Activated naive CD8-positive, alpha-beta T cell (primary cell): Measurements from ENCODE around the gene PRODH2.
A peak's percentile ranks its signal among the peaks of the same experiment; 100 is the strongest.

Source experiments
- H3K27ac Mint-ChIP-seq: one replicate; pipeline ENCODE4 v1.8.0; 2021; ENCODE audit warnings: mixed read lengths
- H3K27me3 Mint-ChIP-seq: one replicate; pipeline ENCODE4 v1.8.0; 2021; ENCODE audit warnings: mixed read lengths
- H3K36me3 Mint-ChIP-seq: one replicate; pipeline ENCODE4 v1.8.0; 2021; ENCODE audit warnings: mixed read lengths
- H3K4me1 Mint-ChIP-seq: one replicate; pipeline ENCODE4 v1.8.0; 2021; ENCODE audit warnings: low read depth, mixed read lengths
- H3K4me3 Mint-ChIP-seq: one replicate; pipeline ENCODE4 v1.8.0; 2021; ENCODE audit warnings: mild to moderate bottlenecking, mixed read lengths
- H3K9me3 Mint-ChIP-seq: one replicate; pipeline ENCODE4 v1.8.0; 2021; ENCODE audit warnings: low read depth, mixed read lengths

The PRODH2 gene, protein sequence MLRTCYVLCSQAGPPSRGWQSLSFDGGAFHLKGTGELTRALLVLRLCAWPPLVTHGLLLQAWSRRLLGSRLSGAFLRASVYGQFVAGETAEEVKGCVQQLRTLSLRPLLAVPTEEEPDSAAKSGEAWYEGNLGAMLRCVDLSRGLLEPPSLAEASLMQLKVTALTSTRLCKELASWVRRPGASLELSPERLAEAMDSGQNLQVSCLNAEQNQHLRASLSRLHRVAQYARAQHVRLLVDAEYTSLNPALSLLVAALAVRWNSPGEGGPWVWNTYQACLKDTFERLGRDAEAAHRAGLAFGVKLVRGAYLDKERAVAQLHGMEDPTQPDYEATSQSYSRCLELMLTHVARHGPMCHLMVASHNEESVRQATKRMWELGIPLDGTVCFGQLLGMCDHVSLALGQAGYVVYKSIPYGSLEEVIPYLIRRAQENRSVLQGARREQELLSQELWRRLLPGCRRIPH

DNA sequence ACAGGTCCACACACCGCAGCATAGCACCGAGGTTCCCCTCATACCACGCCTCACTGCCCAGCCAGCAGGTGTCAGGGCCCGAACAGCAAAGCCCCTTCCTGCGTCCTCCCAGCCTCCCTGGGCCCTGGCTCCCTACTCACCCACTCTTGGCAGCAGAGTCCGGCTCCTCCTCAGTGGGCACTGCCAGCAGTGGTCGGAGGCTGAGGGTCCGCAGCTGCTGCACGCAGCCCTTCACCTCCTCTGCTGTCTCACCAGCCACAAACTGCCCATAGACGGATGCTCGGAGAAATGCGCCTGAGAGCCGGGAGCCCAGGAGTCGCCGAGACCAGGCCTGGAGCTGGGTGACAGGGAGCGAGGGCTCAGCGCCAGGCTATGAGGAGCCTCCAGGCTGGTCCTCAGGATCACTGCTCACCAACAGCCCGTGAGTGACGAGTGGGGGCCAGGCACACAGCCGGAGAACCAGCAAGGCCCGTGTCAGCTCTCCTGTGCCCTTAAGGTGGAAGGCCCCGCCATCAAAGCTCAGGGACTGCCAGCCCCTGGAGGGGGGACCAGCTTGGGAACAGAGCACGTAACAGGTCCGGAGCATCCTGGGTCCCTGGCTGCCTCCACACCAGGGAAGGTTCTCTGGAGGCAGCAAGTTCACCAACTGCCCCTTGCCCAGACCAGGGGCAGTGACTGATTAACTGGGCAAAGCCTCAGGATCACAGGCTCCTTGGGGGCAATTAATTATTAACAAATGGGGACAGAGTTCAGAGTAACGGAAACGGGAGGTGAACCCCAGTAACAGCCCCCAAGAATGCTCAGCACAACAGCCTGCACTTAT lies at the start of gene PRODH2:
Gene PRODH2 (minus strand): TSS at position 626 of the 823 bp plus-strand sequence. CDS start 40 bp downstream, at position 586.
- Mint-ChIP-seq H3K27me3 (peaks cover 4% of the 10 kb centered on the region), H3K27ac (no peak within 1 kb of the TSS), H3K36me3 (no peaks in the 10 kb centered on the region), H3K4me1 (no peaks in the 10 kb centered on the region), H3K9me3 (no peaks in the 10 kb centered on the region), H3K4me3 (no peak within 1 kb of the TSS)

DNA sequence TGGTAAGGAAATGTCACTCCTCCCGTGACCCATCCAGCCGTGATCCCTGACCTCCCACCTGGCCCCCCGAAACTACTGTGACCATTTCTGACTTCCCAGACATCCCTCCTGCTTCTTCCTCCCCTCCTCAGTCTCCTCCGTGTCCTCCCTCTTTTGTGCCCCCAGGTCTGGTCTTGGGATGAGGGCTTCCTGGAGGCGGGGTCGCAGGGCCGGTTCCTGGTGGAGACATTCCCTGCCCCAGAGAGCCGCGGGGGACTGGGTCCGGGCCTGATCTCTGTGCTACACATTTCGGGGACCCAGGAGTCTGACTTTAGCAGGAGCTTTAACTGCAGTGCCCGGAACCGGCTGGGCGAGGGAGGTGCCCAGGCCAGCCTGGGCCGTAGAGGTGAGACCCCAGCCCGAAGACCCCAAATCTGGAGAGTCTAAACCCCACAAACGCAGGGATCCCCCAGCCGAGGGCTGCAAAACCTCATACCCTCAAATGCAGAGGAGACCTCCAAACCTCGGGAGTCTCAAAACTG lies 49.1 kb upstream of the PRODH2 start:
- Mint-ChIP-seq H3K9me3 (no peaks in the 10 kb centered on the region), H3K27ac (no peak overlapping the region), H3K27me3 (peaks cover 8% of the 10 kb centered on the region), H3K4me3 (no peak overlapping the region), H3K4me1 (peaks cover 5% of the 10 kb centered on the region), H3K36me3 (no peaks in the 10 kb centered on the region)

- no peak overlapping the region for H3K4me3 Mint-ChIP-seq
- peaks cover 5% of the 10 kb centered on the region for H3K4me1 Mint-ChIP-seq
- H3K27me3 Mint-ChIP-seq = peaks cover 5% of the 10 kb centered on the region
- no peaks in the 10 kb centered on the region for H3K36me3 Mint-ChIP-seq
- no peaks in the 10 kb centered on the region for H3K9me3 Mint-ChIP-seq
- H3K27ac Mint-ChIP-seq = no peak overlapping the region
Observed at GRCh38 chr19:35860818-35861639, 48.4 kb upstream of the PRODH2 start.

- no peaks in the 10 kb centered on the region for H3K9me3 Mint-ChIP-seq
- no peak overlapping the region for H3K4me3 Mint-ChIP-seq
- H3K4me1 Mint-ChIP-seq = peaks cover 5% of the 10 kb centered on the region
- peaks cover 5% of the 10 kb centered on the region for H3K27me3 Mint-ChIP-seq
- no peaks in the 10 kb centered on the region for H3K36me3 Mint-ChIP-seq
- no peak overlapping the region for H3K27ac Mint-ChIP-seq
Observed at GRCh38 chr19:35860436-35860817, 47.8 kb upstream of the PRODH2 start.

DNA sequence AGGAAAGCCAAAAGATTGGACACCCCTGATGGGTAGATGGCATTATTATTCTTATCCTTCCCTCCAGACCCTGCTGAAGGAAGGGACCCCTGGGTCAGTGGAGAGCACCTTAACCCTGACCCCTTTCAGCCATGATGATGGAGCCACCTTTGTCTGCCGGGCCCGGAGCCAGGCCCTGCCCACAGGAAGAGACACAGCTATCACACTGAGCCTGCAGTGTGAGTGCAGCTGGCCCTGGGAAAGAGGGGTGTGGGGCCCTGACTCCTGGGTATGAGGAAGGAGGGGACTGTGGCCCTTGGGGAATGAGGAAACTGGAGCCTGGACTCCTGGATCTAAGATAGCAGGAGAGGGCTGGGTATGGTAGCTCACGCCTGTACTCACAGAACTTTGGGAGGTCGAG lies 46.8 kb upstream of the PRODH2 start:
- Mint-ChIP-seq H3K4me1 (peaks cover 5% of the 10 kb centered on the region), H3K9me3 (no peaks in the 10 kb centered on the region), H3K27ac (no peak overlapping the region), H3K36me3 (no peaks in the 10 kb centered on the region), H3K4me3 (no peak overlapping the region), H3K27me3 (peaks cover 10% of the 10 kb centered on the region)

- no peaks in the 10 kb centered on the region for H3K9me3 Mint-ChIP-seq
- peaks cover 5% of the 10 kb centered on the region for H3K4me1 Mint-ChIP-seq
- no peak overlapping the region for H3K27ac Mint-ChIP-seq
- peak overlapping the region; percentile 48 for H3K4me3 Mint-ChIP-seq
- no peaks in the 10 kb centered on the region for H3K36me3 Mint-ChIP-seq
- H3K27me3 Mint-ChIP-seq = peaks cover 10% of the 10 kb centered on the region
Observed at GRCh38 chr19:35858311-35858710, 45.7 kb upstream of the PRODH2 start.

GRCh38 chr19:35856546-35857149 lies 44.0 kb upstream of the PRODH2 start, which contains the start of gene KIRREL2:
Gene KIRREL2, plus strand, starts transcription at chr19:35856911. Its CDS starts 209 bp downstream, at chr19:35857120.
- no peaks in the 10 kb centered on the region for H3K9me3 Mint-ChIP-seq
- no peaks in the 10 kb centered on the region for H3K36me3 Mint-ChIP-seq
- peaks cover 8% of the 10 kb centered on the region for H3K4me1 Mint-ChIP-seq
- H3K27ac Mint-ChIP-seq = no peak within 1 kb of the TSS
- peaks cover 8% of the 10 kb centered on the region for H3K27me3 Mint-ChIP-seq
- peak within 1 kb of the TSS; percentile 78 for H3K4me3 Mint-ChIP-seq

DNA sequence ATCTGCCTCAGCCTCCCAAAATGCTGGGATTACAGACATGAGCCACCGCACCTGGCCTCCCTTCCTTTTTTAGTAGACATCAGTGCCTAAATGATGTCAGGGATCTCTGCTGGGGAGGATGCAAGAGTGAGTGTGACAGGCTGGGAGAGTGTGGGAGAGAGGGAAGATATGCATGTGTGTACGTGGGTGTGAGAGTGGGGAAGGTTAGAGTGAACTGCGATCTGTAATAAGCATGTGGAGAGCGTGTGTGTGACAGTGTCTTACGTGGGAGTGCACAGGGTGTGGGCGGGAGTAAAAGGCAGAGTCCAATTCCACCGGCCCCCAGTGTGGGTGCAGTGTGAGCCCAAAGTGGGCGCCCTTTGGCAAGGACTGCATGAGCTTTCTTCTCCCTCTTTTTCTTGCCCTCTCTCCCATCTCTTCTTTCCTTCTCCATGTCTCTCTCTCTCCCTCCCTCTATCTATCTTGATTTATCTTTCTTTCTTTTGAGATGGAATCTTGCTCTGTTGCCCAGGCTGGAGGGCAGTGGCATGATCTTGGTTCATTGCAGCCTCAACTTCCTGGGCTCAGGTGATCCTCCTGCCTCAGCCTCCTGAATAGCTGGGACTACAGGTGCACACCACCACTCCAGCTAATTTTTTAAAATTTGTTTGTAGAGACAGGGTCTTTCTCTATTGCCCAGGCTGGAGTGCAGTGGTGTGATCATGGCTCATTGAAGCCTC lies 40.6 kb upstream of the PRODH2 start:
- no peak overlapping the region for H3K27ac Mint-ChIP-seq
- H3K4me1 Mint-ChIP-seq = peaks cover 11% of the 10 kb centered on the region
- no peaks in the 10 kb centered on the region for H3K9me3 Mint-ChIP-seq
- H3K4me3 Mint-ChIP-seq = no peak overlapping the region
- peaks cover 12% of the 10 kb centered on the region for H3K27me3 Mint-ChIP-seq
- no peaks in the 10 kb centered on the region for H3K36me3 Mint-ChIP-seq

- Mint-ChIP-seq H3K27me3 (peaks cover 12% of the 10 kb centered on the region), H3K9me3 (no peaks in the 10 kb centered on the region), H3K4me3 (peak within 1 kb of the TSS; percentile 3), H3K4me1 (peaks cover 9% of the 10 kb centered on the region), H3K36me3 (no peaks in the 10 kb centered on the region), H3K27ac (no peak within 1 kb of the TSS)
Observed at GRCh38 chr19:35852029-35852780, 39.6 kb upstream of the PRODH2 start, which contains the start of gene NPHS1. Gene NPHS1, minus strand, starts transcription at chr19:35852504. Its CDS starts 667 bp downstream, at chr19:35851837.

DNA sequence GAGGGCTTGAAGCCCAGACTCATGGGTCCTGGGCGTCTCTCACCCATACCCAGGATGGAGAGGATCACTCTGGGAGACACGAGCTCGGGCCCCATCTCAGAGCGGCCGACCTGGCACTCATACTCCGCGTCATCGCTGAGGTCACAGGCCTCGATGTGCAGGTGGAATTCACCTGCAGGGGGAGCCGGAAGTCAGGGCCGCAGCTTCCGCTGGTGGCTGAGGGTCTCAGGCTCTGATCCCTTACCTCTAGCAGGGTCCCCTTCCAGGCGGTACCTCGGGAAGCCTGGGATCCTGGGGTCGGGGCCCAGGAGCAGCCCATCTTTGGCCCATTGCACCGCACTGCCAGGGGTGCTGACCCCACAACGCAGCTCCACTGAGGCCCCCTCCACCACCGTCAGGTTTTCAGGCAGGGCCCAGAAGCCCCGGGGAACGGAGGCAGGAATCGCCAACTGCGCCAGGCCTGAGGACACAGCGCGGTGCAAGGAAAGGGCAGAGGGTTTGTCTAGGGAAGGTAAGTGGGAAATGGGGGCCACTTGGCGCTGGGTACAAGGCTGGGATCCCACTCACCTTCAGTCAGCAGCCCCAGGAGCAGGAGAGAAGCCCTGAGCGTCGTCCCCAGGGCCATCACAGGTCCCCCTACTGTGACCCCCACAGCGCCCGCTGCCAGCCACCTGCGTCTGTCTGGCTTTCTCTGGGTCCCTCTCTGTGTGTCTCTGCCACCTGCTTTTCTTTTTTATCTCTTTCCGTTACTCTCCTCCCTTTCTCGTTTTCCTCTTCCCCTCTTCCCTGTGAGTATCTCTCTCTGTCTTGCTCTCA lies 38.8 kb upstream of the PRODH2 start:
- no peaks in the 10 kb centered on the region for H3K9me3 Mint-ChIP-seq
- no peaks in the 10 kb centered on the region for H3K36me3 Mint-ChIP-seq
- H3K27ac Mint-ChIP-seq = no peak overlapping the region
- H3K4me3 Mint-ChIP-seq = peak overlapping the region; percentile 20
- peaks cover 17% of the 10 kb centered on the region for H3K27me3 Mint-ChIP-seq
- peaks cover 10% of the 10 kb centered on the region for H3K4me1 Mint-ChIP-seq

DNA sequence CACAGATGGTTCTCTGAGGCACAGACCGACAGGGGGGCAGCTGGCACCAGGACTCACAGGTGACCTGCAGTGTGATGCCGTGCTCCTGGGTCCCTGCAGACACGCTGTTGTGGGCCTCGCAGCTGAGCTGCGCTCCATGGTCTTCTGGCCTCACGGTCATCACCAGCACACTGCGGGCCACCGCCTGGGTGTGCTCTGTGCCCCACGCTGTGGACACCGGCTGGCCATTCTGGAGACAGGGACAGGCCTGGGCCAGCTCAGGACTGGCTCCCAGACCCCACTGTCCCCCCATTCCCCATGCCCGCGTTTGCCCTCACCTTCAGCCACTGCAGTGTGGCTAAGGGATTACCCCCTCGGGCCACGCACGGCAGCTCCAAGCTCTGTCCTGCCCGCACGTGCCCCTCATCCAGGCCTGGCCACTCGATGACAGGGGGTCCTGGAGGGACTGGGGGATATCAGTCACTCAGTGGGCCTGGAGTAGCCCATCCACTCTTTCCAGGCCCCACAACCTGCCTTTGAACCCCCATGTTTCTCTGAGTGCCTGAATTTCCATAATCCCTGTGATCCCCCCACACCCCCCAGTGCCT lies 36.4 kb upstream of the PRODH2 start:
- H3K27me3 Mint-ChIP-seq = peaks cover 23% of the 10 kb centered on the region
- H3K4me1 Mint-ChIP-seq = peaks cover 21% of the 10 kb centered on the region
- H3K4me3 Mint-ChIP-seq = no peak overlapping the region
- H3K36me3 Mint-ChIP-seq = no peaks in the 10 kb centered on the region
- H3K9me3 Mint-ChIP-seq = no peaks in the 10 kb centered on the region
- no peak overlapping the region for H3K27ac Mint-ChIP-seq

DNA sequence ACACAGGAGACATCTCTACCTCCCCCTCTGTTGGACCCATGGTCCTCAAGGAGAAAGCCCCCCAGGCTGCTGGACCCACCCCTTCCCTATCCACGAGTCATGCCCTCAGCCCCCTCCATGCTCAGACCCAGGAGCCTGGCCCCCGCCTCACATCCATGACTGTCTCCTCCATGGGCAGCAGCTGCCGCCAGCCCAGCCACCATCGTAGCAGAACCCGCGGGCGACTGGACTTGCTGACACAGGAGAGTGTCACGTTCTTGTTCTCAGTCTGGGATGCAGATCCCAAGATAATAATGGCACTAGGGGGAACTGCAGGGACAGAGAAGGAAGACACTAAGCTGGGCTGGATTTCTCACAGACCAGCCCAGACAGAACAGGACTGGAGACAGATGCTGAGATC lies 35.8 kb upstream of the PRODH2 start:
- no peaks in the 10 kb centered on the region for H3K36me3 Mint-ChIP-seq
- no peaks in the 10 kb centered on the region for H3K9me3 Mint-ChIP-seq
- no peak overlapping the region for H3K27ac Mint-ChIP-seq
- peaks cover 21% of the 10 kb centered on the region for H3K4me1 Mint-ChIP-seq
- H3K4me3 Mint-ChIP-seq = no peak overlapping the region
- peaks cover 25% of the 10 kb centered on the region for H3K27me3 Mint-ChIP-seq
